Temporal lobe (tissue), 1 donor: ENCODE data around the gene LYPD6B. TPM values are rescaled to one million over a fixed set of nuclear protein-coding genes. Genes with fewer than 3 reads are reported as not detected.

Experiments
- total RNA-seq: library from RNA; depleted of rRNA; stranded (reverse); fragments of >200 nt; gene quantifications from one replicate; pipeline ENCODE4 v1.2.3, GENCODE V29; 2014

Gene LYPD6B
- total RNA-seq, 1 donor from 2014 or later: 3.4 TPM

Other genes starting within 250 kb of the LYPD6B start
- gene KIF5C, start 163.5 kb upstream of the LYPD6B start, total RNA-seq: 366 TPM